Breast epithelium (tissue), 4 donors: Measurements from ENCODE around the gene KIF5A. TPM values are rescaled to one million over a fixed set of nuclear protein-coding genes. Genes with fewer than 3 reads are reported as not detected.
"Not testable (repeated sequence)": the region's sequence is repeated elsewhere in the genome, so short reads cannot be mapped to it uniquely, and the experiment has no call there.

Experiments used
- DNase-seq, 2 donors: peaks; one replicate each; pipeline ENCODE4 v3.0.0-alpha.2; 2019; ENCODE audit warnings: low spot score in 2 of 2
- H3K27ac ChIP-seq, 2 donors: fragments of 200-600 bp; sonication (generic) in 1 of 2; one replicate each; pipeline ENCODE4 v1.5.1; 2016 to 2019; ENCODE audit warnings: mild to moderate bottlenecking in 1 of 2
- H3K27me3 ChIP-seq, 2 donors: fragments of 200-600 bp; sonication (generic) in 1 of 2; one replicate each; pipeline versions ENCODE4 v1.5.1 to v1.6.0; 2017 to 2019; ENCODE audit warnings: control low read depth in 1 of 2, mild to moderate bottlenecking in 1 of 2
- H3K36me3 ChIP-seq: fragments of 200-600 bp; one replicate; pipeline ENCODE4 v1.5.1; 2019
- H3K4me1 ChIP-seq, 2 donors: fragments of 200-600 bp; sonication (generic); one replicate each; pipeline ENCODE4 v1.5.1; 2016 to 2019; ENCODE audit warnings: control low read depth in 1 of 2
- H3K4me3 ChIP-seq, 3 donors: fragments of 200-600 bp; sonication (generic); 1 replicate in 2 of 3; 2 replicates in 1 of 3; pipeline ENCODE4 v1.5.1; 2016 to 2019; ENCODE audit warnings: mild to moderate bottlenecking in 3 of 3, moderate library complexity in 2 of 3
- H3K9me3 ChIP-seq, 2 donors: fragments of 200-600 bp; sonication (generic) in 1 of 2; one replicate each; pipeline ENCODE4 v1.5.1; 2016 to 2019; ENCODE audit warnings: control low read depth in 1 of 2
- POLR2A ChIP-seq: fragments of 450-650 bp; IDR thresholded peaks from one replicate; pipeline ENCODE4 v1.6.1; 2016; ENCODE audit warnings: antibody characterized with exemption, mild to moderate bottlenecking, moderate library complexity
- POLR2AphosphoS5 ChIP-seq, 3 donors: sonication (generic); formaldehyde crosslinking; IDR thresholded peaks; one replicate each; pipeline ENCODE4 v1.6.1; 2017; ENCODE audit warnings: antibody characterized with exemption in 3 of 3
- intact Hi-C: fragments of 100-400 bp; cut with DNase I; formaldehyde crosslinking; loops from one replicate; pipeline ENCODE4 v1.15.1; 2023; ENCODE audit warnings: low total_unique reads
- total RNA-seq, 3 donors: library from RNA; depleted of rRNA; stranded (reverse); fragments of >200 nt; gene quantifications; one replicate each; pipeline ENCODE4 v1.1.0, GENCODE V29; 2016
- TF ChIP-seq, protein P1 (sequence below), 3 donors: fragments of 450-650 bp; IDR thresholded peaks; one replicate each; pipeline ENCODE4 v1.5.1; 2016 to 2017; ENCODE audit warnings: antibody characterized with exemption in 3 of 3, mild to moderate bottlenecking in 3 of 3, moderate library complexity in 3 of 3

KIF5A gene
- total RNA-seq, 3 donors from 2014 or later = 0.98 to 1.2 TPM; not detected in 1

DNA sequence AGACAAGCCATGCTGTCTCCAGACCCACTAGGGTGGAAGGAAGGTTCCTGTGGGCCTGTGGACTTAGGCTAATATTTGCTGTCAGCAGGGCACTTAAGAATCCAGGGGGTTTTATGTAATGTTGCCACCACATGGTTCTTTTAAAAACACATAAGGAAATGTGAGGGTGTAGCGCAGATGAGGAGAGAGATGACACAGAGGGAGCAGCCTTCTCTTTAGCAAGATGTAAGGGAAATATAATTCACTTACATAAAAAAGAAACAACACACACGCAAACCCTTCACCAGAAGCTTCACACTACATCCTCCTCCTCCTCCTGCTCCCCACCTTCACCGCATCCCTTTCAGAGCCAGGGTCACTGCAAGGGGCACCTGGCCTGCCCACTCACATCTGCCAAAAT, 36.3 kb downstream of the KIF5A start:
- Histone ChIP-seq H3K36me3 (no peaks in the 10 kb centered on the region), H3K27me3 (no peaks in the 10 kb centered on the region), H3K27ac (no peak overlapping the region), H3K4me3 (no peak overlapping the region), H3K9me3 (no peaks in the 10 kb centered on the region), H3K4me1 (peaks cover 0 to 4% of the 10 kb centered on the region in 2 donors)
- intact Hi-C loops = no loop called here
- no peak for DNase-seq
- TF ChIP-seq POLR2AphosphoS5 (IDR thresholded peaks at IDR 0.05) (no peak), POLR2A (no peak)
- TF ChIP-seq, protein P1, sequence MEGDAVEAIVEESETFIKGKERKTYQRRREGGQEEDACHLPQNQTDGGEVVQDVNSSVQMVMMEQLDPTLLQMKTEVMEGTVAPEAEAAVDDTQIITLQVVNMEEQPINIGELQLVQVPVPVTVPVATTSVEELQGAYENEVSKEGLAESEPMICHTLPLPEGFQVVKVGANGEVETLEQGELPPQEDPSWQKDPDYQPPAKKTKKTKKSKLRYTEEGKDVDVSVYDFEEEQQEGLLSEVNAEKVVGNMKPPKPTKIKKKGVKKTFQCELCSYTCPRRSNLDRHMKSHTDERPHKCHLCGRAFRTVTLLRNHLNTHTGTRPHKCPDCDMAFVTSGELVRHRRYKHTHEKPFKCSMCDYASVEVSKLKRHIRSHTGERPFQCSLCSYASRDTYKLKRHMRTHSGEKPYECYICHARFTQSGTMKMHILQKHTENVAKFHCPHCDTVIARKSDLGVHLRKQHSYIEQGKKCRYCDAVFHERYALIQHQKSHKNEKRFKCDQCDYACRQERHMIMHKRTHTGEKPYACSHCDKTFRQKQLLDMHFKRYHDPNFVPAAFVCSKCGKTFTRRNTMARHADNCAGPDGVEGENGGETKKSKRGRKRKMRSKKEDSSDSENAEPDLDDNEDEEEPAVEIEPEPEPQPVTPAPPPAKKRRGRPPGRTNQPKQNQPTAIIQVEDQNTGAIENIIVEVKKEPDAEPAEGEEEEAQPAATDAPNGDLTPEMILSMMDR (IDR thresholded peaks at IDR 0.05) = no peak

DNA sequence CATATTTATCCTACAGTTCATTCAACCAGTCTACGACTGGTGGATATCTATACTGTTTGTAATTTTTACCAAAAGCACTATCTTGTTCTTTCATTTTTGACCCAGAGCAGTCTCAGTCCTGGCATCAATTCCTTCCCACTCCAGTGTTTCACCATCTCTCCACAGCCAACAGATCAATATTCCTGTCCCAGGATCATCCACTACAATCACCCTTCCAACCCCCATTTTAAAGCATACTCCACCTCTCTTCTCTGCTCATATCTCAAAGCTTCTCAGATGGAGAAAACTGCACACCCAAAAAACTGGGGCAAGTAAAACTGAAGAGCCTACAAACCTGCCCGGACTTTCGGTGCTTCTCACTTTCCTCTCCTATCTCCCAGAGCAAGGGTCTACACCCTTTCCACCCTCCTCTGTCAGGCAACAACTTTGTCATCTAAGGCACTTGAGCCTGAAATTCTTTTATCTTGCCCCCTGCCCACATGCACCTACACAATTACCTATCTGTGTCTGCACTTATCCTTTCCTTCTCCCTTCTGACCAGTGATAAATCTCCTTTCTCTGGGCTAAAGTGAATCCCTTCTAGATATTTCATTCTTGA, 37.1 kb downstream of the KIF5A start:
- Histone ChIP-seq H3K27me3 (no peaks in the 10 kb centered on the region), H3K4me1 (peaks cover 0 to 8% of the 10 kb centered on the region in 2 donors), H3K27ac (no peak overlapping the region), H3K9me3 (no peaks in the 10 kb centered on the region), H3K36me3 (no peaks in the 10 kb centered on the region), H3K4me3 (no peak overlapping the region)
- intact Hi-C loops = no loop called here
- DNase-seq = no peak
- no peak for TF ChIP-seq POLR2AphosphoS5 (IDR thresholded peaks at IDR 0.05)
- TF ChIP-seq, protein P1 (IDR thresholded peaks at IDR 0.05) = no peak
- no peak for TF ChIP-seq POLR2A

GRCh38 chr12:57588951-57589610, 39.2 kb downstream of the KIF5A start:
- H3K27ac ChIP-seq, H3K36me3 ChIP-seq, intact Hi-C loops, DNase-seq, H3K27me3 ChIP-seq, H3K9me3 ChIP-seq, H3K4me3 ChIP-seq: not testable (repeated sequence)
- peaks cover 0 to 10% of the 10 kb centered on the region in 2 donors for H3K4me1 ChIP-seq

DNA sequence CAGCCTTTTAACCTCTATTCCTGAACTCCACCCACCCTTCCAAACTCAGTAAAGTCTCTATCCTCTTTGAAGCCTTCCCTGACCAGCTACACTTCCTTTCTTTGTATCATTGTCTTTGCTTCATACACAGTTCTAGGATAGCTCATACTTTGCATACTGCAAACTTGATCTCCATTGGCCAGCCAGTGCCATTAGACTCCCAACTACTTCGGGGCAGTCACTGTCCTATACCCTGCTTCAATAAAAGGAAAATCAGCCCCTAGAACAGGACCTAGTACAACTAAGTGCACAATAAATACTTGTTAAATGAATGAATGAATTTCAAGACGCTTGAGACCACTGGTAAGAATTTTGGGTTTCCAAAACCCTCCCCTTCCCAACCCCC, 40.6 kb downstream of the KIF5A start:
- H3K27ac ChIP-seq = peak overlapping the region; percentile 82 to 87
- H3K36me3 ChIP-seq = no peaks in the 10 kb centered on the region
- DNase-seq = no peak
- H3K27me3 ChIP-seq = no peaks in the 10 kb centered on the region
- intact Hi-C loops = no loop called here
- H3K4me3 ChIP-seq = peak overlapping the region; percentile 75 to 99 (median 96)
- TF ChIP-seq POLR2AphosphoS5 (IDR thresholded peaks at IDR 0.05) (no peak), POLR2A (no peak)
- TF ChIP-seq, protein P1 (IDR thresholded peaks at IDR 0.05) = no peak
- H3K4me1 ChIP-seq = peaks cover 0 to 10% of the 10 kb centered on the region in 2 donors
- H3K9me3 ChIP-seq = no peaks in the 10 kb centered on the region

GRCh38 chr12:57590864-57591781, 41.3 kb downstream of the KIF5A start, which contains the start of gene PIP4K2C:
Gene PIP4K2C, plus strand, starts transcription at chr12:57591192. Its CDS starts 98 bp downstream, at chr12:57591290.
- intact Hi-C loops = no loop called here
- DNase-seq = peak; percentile 85 to 88
- Histone ChIP-seq H3K27ac (peak within 1 kb of the TSS; percentile 82 to 87), H3K36me3 (no peaks in the 10 kb centered on the region), H3K4me1 (peaks cover 0 to 10% of the 10 kb centered on the region in 2 donors), H3K4me3 (peak within 1 kb of the TSS; percentile 75 to 99 (median 96)), H3K9me3 (no peaks in the 10 kb centered on the region), H3K27me3 (no peaks in the 10 kb centered on the region)
- TF ChIP-seq, protein P1 (IDR thresholded peaks at IDR 0.05) = no peak
- TF ChIP-seq POLR2AphosphoS5 (IDR thresholded peaks at IDR 0.05) (peak in 2 of 3 donors; percentile 44 to 58), POLR2A (peak; percentile 27)
